Measurements from ENCODE around the gene TP53I11. TPM values are rescaled to one million over a fixed set of nuclear protein-coding genes. Genes with fewer than 3 reads are reported as not detected.

The TP53I11 gene
- total RNA-seq, 1 donor from 2014 or later: 96.8 TPM

GRCh38 chr11:44884056-44884455 is 66.6 kb downstream of the TP53I11 start:
- no peak overlapping the region for H2AFZ ChIP-seq (ENCODE audit: low read depth, low read length)

GRCh38 chr11:44883277-44883676 is 67.4 kb downstream of the TP53I11 start:
- H3K27me3 Mint-ChIP-seq (ENCODE audit: low read depth, unreplicated experiment): peaks cover 31% of the 10 kb centered on the region
- H3K4me3 Mint-ChIP-seq (ENCODE audit: unreplicated experiment): no peak overlapping the region
- Histone ChIP-seq H4K20me1 (ENCODE audit: insufficient read depth, low read length) (no peaks in the 10 kb centered on the region), H3K36me3 (ENCODE audit: insufficient read depth, low read length) (no peaks in the 10 kb centered on the region), H3K4me2 (ENCODE audit: low read length) (no peak overlapping the region), H3K4me1 (ENCODE audit: insufficient read depth, low read length) (peaks cover 13% of the 10 kb centered on the region), H3K79me2 (ENCODE audit: insufficient read depth, low read length) (no peaks in the 10 kb centered on the region), H2AFZ (ENCODE audit: low read depth, low read length) (no peak overlapping the region), H3K4me3 (ENCODE audit: insufficient read depth, low read depth, low read length) (no peak overlapping the region), H3K27me3 (ENCODE audit: insufficient read depth, low read length) (peaks cover 74% of the 10 kb centered on the region), H3K27ac (ENCODE audit: low read depth, low read length) (no peak overlapping the region), H3K9me3 (ENCODE audit: insufficient read depth, low read depth, low read length) (no peaks in the 10 kb centered on the region), H3K9ac (ENCODE audit: low read length) (no peak overlapping the region)
- no peak for DNase-seq (ENCODE audit: low read depth)
- H3K36me3 Mint-ChIP-seq (ENCODE audit: low read depth, unreplicated experiment): peaks cover 3% of the 10 kb centered on the region
- TF ChIP-seq CTCF (IDR thresholded peaks at IDR 0.05; ENCODE audit: insufficient read depth, low read depth, low read length) (no peak), EZH2 (IDR thresholded peaks at IDR 0.05; ENCODE audit: insufficient read depth, low read length) (no peak)
- H3K27ac Mint-ChIP-seq (ENCODE audit: unreplicated experiment): no peak overlapping the region
- peaks cover 21% of the 10 kb centered on the region for H3K4me1 Mint-ChIP-seq (ENCODE audit: low read depth, unreplicated experiment)
- FAIRE-seq: no peak
- H3K9me3 Mint-ChIP-seq (ENCODE audit: unreplicated experiment): no peaks in the 10 kb centered on the region

More at GRCh38 chr11:44884056-44884455, 66.6 kb downstream of the TP53I11 start:
- H3K4me3 ChIP-seq (ENCODE audit: insufficient read depth, low read depth, low read length): no peak overlapping the region
- no peaks in the 10 kb centered on the region for H3K36me3 ChIP-seq (ENCODE audit: insufficient read depth, low read length)
- no peak overlapping the region for H3K27ac ChIP-seq (ENCODE audit: low read depth, low read length)
- Mint-ChIP-seq H3K27ac (ENCODE audit: unreplicated experiment) (no peak overlapping the region), H3K36me3 (ENCODE audit: low read depth, unreplicated experiment) (peaks cover 3% of the 10 kb centered on the region), H3K27me3 (ENCODE audit: low read depth, unreplicated experiment) (peaks cover 33% of the 10 kb centered on the region), H3K4me1 (ENCODE audit: low read depth, unreplicated experiment) (peaks cover 23% of the 10 kb centered on the region), H3K4me3 (ENCODE audit: unreplicated experiment) (no peak overlapping the region), H3K9me3 (ENCODE audit: unreplicated experiment) (peaks cover 3% of the 10 kb centered on the region)
- no peaks in the 10 kb centered on the region for H3K9me3 ChIP-seq (ENCODE audit: insufficient read depth, low read depth, low read length)
- H4K20me1 ChIP-seq (ENCODE audit: insufficient read depth, low read length): no peaks in the 10 kb centered on the region
- no peak for DNase-seq (ENCODE audit: low read depth)
- H3K4me1 ChIP-seq (ENCODE audit: insufficient read depth, low read length): peaks cover 12% of the 10 kb centered on the region
- H3K79me2 ChIP-seq (ENCODE audit: insufficient read depth, low read length): no peaks in the 10 kb centered on the region
- peaks cover 66% of the 10 kb centered on the region for H3K27me3 ChIP-seq (ENCODE audit: insufficient read depth, low read length)
- no peak for TF ChIP-seq EZH2 (IDR thresholded peaks at IDR 0.05; ENCODE audit: insufficient read depth, low read length)
- TF ChIP-seq CTCF (IDR thresholded peaks at IDR 0.05; ENCODE audit: insufficient read depth, low read depth, low read length): no peak
- H3K9ac ChIP-seq (ENCODE audit: low read length): no peak overlapping the region
- FAIRE-seq: no peak
- H3K4me2 ChIP-seq (ENCODE audit: low read length): no peak overlapping the region

Other genes with a start within 250 kb of the TP53I11 start
- gene TSPAN18, start 223.9 kb downstream of the TP53I11 start, total RNA-seq: 31.7 and 39.1 TPM in 2 replicates
- 9.1 and 9.9 TPM in 2 replicates for gene PRDM11, start 195.8 kb upstream of the TP53I11 start, total RNA-seq

Data from astrocyte (in vitro differentiated cells and primary cell).